ENCODE measurements around the gene PUM2. TPM values are rescaled to one million over a fixed set of nuclear protein-coding genes. Genes with fewer than 3 reads are reported as not detected.

Gene PUM2
- total RNA-seq, 2 donors from 2014 or later, result 87.7 to 119 TPM

DNA sequence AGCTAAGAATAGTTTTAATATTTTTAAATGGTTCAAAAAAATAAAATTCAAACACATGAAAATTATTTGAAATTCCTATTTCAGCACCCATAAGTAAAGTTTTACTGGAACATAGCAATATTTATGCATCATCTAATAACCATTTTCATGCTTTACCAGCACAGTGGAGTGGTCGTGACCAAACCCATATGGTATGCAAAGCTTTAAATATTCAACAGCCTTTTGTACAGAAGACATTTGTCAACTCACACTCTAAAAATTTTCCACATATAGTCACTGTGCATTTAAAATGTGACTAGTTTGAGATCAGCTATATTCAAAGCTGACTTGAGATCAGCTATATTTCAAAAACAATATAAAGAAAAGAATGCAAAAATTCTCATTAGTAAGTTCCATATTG lies 46.2 kb downstream of the PUM2 start:
- TF ChIP-seq CTCF (IDR thresholded peaks at IDR 0.05), result no peak
- no peak overlapping the region for H3K27ac ChIP-seq
- H3K9me3 ChIP-seq, result no peaks in the 10 kb centered on the region
- no peak overlapping the region for H3K4me3 ChIP-seq
- no peaks in the 10 kb centered on the region for H3K4me1 ChIP-seq
- H3K36me3 ChIP-seq, result no peaks in the 10 kb centered on the region
- DNase-seq, result no peak
- intact Hi-C loops (cut with DNase I), result no loop called here
- no peaks in the 10 kb centered on the region for H3K27me3 ChIP-seq
- no peak overlapping the region for H3K9ac ChIP-seq (ENCODE audit: low read depth in 2 of 2, low read length in 2 of 2)

GRCh38 chr2:20303966-20304365 lies 46.7 kb downstream of the PUM2 start:
- H3K27ac ChIP-seq, result no peak overlapping the region
- H3K36me3 ChIP-seq, result no peaks in the 10 kb centered on the region
- intact Hi-C loops (cut with DNase I), result no loop called here

GRCh38 chr2:20302019-20302418 lies 48.6 kb downstream of the PUM2 start:
- DNase-seq, result no peak
- no peak for TF ChIP-seq CTCF (IDR thresholded peaks at IDR 0.05)
- Histone ChIP-seq H3K4me1 (no peaks in the 10 kb centered on the region), H3K9me3 (no peaks in the 10 kb centered on the region), H3K9ac (ENCODE audit: low read depth in 2 of 2, low read length in 2 of 2) (no peak overlapping the region), H3K27ac (no peak overlapping the region), H3K36me3 (no peaks in the 10 kb centered on the region), H3K4me3 (no peak overlapping the region), H3K27me3 (no peaks in the 10 kb centered on the region)
- intact Hi-C loops (cut with DNase I), result no loop called here

More at GRCh38 chr2:20303966-20304365, 46.7 kb downstream of the PUM2 start:
- H3K4me3 ChIP-seq, result no peak overlapping the region
- no peaks in the 10 kb centered on the region for H3K9me3 ChIP-seq
- H3K27me3 ChIP-seq, result no peaks in the 10 kb centered on the region
- DNase-seq, result no peak
- TF ChIP-seq CTCF (IDR thresholded peaks at IDR 0.05), result no peak
- H3K9ac ChIP-seq (ENCODE audit: low read depth in 2 of 2, low read length in 2 of 2), result no peak overlapping the region
- no peaks in the 10 kb centered on the region for H3K4me1 ChIP-seq

GRCh38 chr2:20300656-20301055 lies 50.0 kb downstream of the PUM2 start:
- Histone ChIP-seq H3K9me3 (no peaks in the 10 kb centered on the region), H3K9ac (ENCODE audit: low read depth in 2 of 2, low read length in 2 of 2) (no peak overlapping the region), H3K4me1 (no peaks in the 10 kb centered on the region), H3K27me3 (no peaks in the 10 kb centered on the region), H3K36me3 (no peaks in the 10 kb centered on the region), H3K27ac (no peak overlapping the region), H3K4me3 (no peak overlapping the region)
- TF ChIP-seq CTCF (IDR thresholded peaks at IDR 0.05), result no peak
- no peak for DNase-seq
- intact Hi-C loops (cut with DNase I), result no loop called here

DNA sequence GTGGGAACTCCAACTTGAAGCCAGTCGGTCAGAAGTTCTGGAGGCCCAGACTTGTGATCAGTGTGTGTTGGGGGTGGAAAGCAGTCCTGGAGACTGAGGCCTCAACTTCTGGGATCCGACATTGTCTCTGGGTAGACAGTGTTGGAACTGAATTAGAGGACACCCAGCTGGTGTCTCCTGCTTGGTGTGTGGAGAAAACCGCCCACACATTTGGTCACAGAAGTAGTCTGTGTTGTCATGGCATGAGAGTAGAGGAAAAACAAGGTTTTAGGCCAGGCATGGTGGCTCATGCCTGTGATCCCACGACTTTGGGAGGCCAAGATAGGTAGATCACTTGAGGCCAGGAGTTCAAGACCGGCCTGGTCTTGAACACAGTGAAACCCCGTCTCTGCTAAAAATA lies 51.5 kb downstream of the PUM2 start:
- Histone ChIP-seq H3K4me3 (no peak overlapping the region), H3K27me3 (no peaks in the 10 kb centered on the region), H3K4me1 (no peaks in the 10 kb centered on the region), H3K9ac (ENCODE audit: low read depth in 2 of 2, low read length in 2 of 2) (no peak overlapping the region), H3K27ac (no peak overlapping the region), H3K36me3 (no peaks in the 10 kb centered on the region), H3K9me3 (no peaks in the 10 kb centered on the region)
- DNase-seq, result no peak
- intact Hi-C loops (cut with DNase I), result no loop called here
- TF ChIP-seq CTCF (IDR thresholded peaks at IDR 0.05), result no peak

- no peak for TF ChIP-seq CTCF (IDR thresholded peaks at IDR 0.05)
- H3K4me3 ChIP-seq, result no peak overlapping the region
- intact Hi-C loops (cut with DNase I), result no loop called here
- no peaks in the 10 kb centered on the region for H3K9me3 ChIP-seq
- no peaks in the 10 kb centered on the region for H3K4me1 ChIP-seq
- no peaks in the 10 kb centered on the region for H3K36me3 ChIP-seq
- no peak overlapping the region for H3K9ac ChIP-seq (ENCODE audit: low read depth in 2 of 2, low read length in 2 of 2)
- DNase-seq, result no peak
- no peak overlapping the region for H3K27ac ChIP-seq
- H3K27me3 ChIP-seq, result no peaks in the 10 kb centered on the region
Measured at GRCh38 chr2:20294231-20294630, 56.4 kb downstream of the PUM2 start.

All from colonic mucosa (tissue), 4 donors.